HG03521 (cell line): ENCODE measurements around the gene DRC3.
"Not testable (repeated sequence)": the region's sequence is repeated elsewhere in the genome, so short reads cannot be mapped to it uniquely, and the experiment has no call there.

Experiments used
- ATAC-seq: cut with Tn5 transposase; IDR thresholded peaks from one replicate; pipeline ENCODE4 v1.9.1; 2021; ENCODE audit warnings: mild to moderate bottlenecking, moderate library complexity; ENCODE audit not compliant: unreplicated experiment

DRC3 gene, protein sequence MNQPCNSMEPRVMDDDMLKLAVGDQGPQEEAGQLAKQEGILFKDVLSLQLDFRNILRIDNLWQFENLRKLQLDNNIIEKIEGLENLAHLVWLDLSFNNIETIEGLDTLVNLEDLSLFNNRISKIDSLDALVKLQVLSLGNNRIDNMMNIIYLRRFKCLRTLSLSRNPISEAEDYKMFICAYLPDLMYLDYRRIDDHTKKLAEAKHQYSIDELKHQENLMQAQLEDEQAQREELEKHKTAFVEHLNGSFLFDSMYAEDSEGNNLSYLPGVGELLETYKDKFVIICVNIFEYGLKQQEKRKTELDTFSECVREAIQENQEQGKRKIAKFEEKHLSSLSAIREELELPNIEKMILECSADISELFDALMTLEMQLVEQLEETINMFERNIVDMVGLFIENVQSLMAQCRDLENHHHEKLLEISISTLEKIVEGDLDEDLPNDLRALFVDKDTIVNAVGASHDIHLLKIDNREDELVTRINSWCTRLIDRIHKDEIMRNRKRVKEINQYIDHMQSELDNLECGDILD

DNA sequence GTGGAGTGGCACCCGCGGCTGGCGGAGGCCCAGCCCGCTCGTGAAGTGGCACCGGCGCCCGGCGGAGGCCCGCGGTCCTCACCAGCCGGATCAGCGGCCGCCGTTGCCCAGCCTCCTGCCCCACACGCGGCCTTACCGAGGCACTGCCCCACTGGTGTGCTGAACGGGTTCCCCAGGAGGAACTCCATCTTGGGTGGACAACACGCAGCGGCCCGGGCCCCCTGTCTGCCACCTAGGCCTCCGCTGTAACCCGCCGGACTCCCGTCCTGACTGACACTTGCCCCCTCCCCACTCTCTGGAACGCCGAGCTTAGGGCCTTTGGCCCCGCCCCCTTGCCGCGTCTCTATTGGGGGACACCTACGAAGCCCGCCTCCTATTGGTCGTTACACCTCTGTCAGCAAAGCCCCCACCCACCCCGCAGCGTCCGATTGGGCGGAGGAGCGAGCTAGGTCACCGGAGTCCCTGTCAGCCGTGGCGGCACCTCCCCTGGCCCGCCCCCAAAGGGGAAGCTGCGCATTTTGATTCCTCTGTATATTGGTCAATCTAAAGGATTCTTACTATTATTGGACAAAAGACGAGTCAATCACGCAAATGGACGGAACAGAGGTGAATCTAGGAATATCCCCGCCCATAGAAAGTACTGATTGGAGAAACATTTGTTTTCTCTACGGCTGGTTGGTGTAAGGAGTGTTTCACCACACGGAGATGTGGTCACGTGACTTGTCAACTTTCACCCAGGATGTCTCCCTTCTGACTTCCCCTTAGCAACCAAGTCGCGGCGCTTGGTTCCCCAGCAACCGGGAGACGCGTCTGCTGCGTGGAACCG lies at the start of gene DRC3, which contains the start of gene TOM1L2:
Gene DRC3 (plus strand): TSS at position 737 of the 826 bp plus-strand sequence. CDS start 4,737 bp downstream, outside the sequence.
Gene TOM1L2 (minus strand): TSS at position 275 of the 826 bp plus-strand sequence. CDS start 87 bp downstream, at position 188.
- ATAC-seq, result peak; percentile 95

DNA sequence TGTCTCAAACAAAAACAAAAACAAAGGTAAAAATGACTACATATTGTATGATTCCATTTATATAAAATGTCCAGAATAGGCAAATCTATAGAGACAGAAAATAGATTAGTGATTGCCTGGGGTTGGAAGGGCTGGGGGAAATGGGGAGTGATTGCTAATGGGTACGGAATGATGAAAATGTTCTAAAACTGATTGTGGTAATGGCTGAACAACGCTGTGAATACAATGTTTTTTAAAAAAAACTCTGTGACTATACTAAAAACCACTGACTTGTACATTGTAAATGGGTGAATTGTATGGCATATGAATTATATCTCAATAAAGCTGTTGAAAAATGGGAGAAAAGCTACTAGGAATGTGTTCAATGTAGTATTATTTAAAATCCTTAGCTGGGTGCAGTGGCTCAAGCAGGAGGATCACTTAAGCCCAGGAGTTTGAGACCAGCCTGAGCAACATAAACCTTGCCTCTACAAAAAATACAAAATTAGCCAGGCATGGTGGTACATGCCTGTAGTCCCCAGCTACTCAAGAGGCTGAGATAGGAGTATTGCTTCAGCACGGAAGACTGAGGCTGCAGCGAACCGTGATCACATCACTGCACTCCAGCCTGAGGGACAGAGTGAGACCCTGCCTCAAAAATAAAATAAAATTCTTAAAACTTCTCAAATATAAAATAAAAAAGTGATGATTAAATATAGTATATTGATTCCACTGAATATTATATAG lies 48.4 kb upstream of the DRC3 start:
- no peak for ATAC-seq

- ATAC-seq, result no peak
Observed at GRCh38 chr17:17924857-17925250, 47.8 kb upstream of the DRC3 start.

DNA sequence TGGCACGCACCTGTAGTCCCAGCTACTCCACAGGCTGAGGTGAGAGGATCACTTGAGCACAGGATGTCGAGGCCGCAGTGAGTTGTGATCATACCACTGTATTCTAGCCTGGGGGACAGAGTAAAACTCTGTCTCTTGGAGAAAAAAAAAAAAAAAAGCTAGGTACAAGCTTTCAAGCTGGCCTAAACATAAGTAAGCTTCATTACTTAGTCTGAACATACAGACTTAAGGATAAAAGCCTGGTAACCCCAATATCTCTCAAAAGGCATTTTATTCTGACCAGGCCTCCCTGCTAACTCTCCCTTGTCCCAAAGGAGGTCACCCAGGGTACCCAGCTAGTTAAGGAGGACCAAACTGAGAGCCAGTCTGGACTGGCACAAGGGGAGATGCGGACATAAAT lies 46.6 kb upstream of the DRC3 start:
- ATAC-seq, result no peak

DNA sequence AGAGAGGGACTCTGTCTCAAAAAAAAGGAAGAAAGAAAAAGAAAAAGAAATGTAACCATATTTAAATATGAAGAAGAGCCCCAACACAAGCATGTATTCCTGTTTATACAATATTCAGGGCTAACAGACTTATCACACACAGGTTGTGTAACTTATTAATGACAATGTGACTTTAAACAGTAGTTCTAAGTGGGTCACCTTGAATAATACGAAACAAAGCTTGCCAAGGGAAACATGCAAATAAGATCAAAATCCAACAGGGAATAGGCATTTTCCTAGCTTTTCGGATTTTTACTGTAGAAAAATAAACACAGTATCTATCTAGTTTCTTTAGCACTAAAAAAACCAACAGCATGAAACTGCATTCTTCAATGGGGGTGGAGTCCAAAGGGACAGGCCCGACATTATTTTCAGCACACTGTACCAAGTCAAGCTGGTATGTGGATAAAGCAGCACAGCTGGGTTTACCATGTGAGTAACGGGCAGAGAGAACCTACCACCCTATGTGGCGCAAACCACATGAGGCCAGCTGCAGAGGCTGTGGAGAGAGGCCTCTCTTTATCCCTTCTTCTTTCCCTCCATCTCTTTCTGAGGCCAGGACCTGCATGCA lies 45.7 kb upstream of the DRC3 start:
- ATAC-seq, result no peak

GRCh38 chr17:17928398-17929287 lies 44.0 kb upstream of the DRC3 start:
- ATAC-seq, result no peak

GRCh38 chr17:17929655-17930380 lies 42.8 kb upstream of the DRC3 start:
- ATAC-seq, result no peak

DNA sequence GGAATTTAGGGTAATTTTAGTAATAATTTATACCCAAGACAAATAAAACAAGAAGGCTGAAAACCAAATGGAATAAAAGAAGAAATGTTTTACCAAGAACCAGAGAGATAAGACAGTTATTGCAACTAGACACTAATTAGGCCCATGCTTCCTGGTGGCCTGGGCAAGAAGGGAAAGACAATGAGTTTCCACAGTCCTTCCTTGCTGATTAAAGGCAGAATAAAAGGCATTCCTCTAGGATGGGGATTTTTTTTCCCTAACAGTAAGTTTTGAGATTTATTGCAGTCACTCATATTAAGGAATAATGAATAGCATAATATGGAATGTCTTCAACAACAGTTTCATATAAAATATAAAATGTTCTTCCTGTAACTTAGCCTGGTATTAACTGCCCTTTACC lies 42.0 kb upstream of the DRC3 start:
- ATAC-seq, result no peak

DNA sequence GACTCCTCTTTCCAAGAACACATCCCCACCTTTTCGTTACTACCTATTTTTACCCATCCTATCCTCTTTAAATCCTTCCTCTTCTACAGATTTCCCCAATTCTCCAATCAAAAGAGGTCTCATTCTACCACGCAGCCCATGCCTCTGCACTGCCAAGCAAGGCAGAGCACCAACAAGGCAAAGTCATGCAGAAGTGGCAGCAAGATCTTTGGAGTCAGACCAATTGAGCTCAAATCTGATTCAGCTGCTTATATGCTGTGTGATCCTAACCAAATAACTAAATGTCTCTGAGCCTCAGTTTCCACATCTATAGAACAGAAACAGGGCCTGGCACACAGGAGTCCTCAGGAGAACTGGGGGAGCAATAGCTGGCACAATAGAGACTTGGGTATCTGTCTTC lies 41.5 kb upstream of the DRC3 start:
- ATAC-seq, result no peak

DNA sequence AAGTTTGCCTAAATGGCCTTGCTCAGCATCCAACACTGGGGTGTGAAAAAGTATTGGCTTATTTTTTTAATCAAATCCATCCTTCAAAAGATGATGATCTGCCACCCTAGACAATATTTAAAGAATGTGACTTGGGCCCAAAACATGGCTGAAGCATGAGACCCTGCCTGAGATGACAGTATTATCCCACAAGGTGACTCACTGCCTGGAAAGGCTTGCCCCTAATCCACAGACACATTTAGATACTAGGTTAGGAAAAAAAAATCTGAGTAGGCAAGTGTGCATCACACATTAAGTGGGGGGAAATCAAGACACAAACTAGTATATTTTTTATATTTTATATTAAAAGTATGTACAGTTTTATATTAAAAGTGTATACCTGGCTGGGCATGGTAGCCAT lies 38.9 kb upstream of the DRC3 start:
- no peak for ATAC-seq

- no peak for ATAC-seq
Observed at GRCh38 chr17:17934214-17934613, 38.4 kb upstream of the DRC3 start.

GRCh38 chr17:17934806-17935205 lies 37.9 kb upstream of the DRC3 start:
- ATAC-seq, result no peak

GRCh38 chr17:17935321-17936271 lies 37.1 kb upstream of the DRC3 start:
- ATAC-seq, result no peak

DNA sequence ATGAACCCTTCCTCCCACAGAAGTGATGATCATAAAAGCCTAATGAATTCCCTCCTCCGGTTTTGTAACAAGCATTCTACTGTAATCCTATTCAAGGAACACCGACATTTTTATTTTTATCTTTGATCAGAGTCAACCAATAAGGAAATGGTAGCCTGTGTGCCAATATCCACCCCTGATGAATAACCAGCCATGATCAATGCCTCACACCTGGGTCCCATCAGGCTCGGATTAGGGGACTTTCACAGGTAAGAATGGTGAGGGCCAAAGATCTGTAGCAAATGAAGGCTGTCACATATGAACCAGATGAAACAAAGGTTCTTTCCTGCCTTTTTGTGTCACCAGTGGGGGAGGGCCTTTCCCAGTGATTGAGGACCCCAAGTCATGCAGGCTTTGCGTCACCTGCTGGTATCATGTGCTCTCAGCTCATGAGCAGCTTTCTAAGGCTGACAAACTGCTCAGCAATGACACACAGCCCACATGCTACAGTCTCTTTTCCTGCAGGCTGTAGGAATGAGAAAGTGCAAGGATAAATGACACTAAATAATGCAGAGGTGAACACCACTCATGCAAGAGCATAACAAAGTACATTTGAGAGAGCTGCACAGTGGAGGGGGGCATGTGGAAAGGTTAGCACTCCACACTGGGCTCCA lies 35.3 kb upstream of the DRC3 start:
- ATAC-seq, result no peak

DNA sequence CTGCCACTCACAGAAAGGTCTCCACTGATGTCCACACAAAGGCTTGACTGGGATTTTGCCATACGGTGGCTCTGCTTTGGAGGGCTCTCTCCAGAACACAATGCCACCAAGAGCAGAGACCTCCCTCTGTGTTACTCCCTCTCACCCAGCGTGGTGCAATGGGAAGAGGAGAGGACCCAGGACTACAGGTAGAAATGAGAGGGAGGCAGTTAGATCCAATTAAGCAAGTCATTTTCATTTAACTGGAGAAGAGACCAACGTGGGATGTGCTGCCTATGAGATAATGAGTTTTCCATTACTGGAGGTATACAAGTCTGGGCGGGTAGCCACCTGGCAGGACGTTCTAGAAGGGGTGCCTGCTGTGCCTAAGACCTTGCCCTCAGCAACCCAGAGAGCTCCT lies 34.7 kb upstream of the DRC3 start:
- ATAC-seq, result no peak

- no peak for ATAC-seq
Observed at GRCh38 chr17:17938388-17939107, 34.1 kb upstream of the DRC3 start.

DNA sequence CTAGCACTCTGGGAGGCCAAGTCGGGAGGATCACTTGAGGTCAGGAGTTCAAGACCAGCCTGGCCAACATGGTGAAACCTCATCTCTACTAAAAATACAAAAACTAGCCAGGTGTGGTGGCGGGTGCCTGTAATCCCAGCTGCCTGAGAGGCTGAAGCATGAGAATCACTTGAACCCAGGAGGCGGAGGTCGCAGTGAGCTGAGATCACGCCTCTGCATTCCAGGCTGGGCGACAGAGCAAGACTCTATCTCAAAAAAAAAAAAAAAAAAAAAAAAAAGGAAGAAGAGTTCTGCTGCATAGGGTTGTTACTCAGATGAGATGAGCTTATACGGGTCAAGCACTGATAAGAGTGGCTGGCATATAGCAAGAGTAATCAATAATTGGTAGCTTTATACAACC lies 32.7 kb upstream of the DRC3 start:
- ATAC-seq, result not testable (repeated sequence)
